Measurements from ENCODE around the gene MROH7. TPM values are rescaled to one million over a fixed set of nuclear protein-coding genes. Genes with fewer than 3 reads are reported as not detected.

MROH7 gene
- total RNA-seq, 1 experiment from 2014 or later, result 0.13 TPM

GRCh38 chr1:54736685-54737084 lies 95.1 kb downstream of the MROH7 start (continued):
- TF ChIP-seq RORB (CRISPR knock-in tag; IDR thresholded peaks at IDR 0.05), result no peak
- no peak for TF ChIP-seq CREM (CRISPR knock-in tag; IDR thresholded peaks at IDR 0.05)
- no peak for TF ChIP-seq ATF1 (CRISPR knock-in tag; IDR thresholded peaks at IDR 0.05)
- no peak for TF ChIP-seq ZNF121 (CRISPR knock-in tag; IDR thresholded peaks at IDR 0.05)
- TF ChIP-seq ZNF263 (CRISPR knock-in tag; IDR thresholded peaks at IDR 0.05; ENCODE audit: low read depth), result no peak

DNA sequence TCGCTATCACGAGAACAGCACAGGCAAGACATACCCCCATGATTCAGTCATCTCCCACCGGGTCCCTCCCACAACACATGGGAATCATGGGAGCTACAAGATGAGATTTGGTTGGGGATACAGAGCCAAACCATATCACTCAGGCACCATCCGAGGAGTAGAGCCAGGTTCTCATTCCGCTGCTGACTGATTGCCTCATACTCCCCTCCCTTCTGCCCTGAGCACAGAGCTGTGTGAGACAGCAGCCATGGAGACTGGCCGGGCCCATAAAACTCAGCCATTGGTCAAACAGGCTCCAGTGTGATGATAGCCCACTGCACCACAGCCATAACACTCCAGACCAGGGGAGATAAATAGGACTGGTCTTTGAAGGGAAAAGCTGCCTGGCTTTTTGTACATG lies 96.7 kb downstream of the MROH7 start:
- H3K27me3 Mint-ChIP-seq (ENCODE audit: low read depth), result no peaks in the 10 kb centered on the region
- TF ChIP-seq AFF4 (CRISPR knock-in tag; IDR thresholded peaks at IDR 0.05; ENCODE audit: borderline replicate concordance) (no peak), ZNF121 (CRISPR knock-in tag; IDR thresholded peaks at IDR 0.05) (no peak), TEAD4 (CRISPR knock-in tag; IDR thresholded peaks at IDR 0.05) (no peak), ATF6 (CRISPR knock-in tag; IDR thresholded peaks at IDR 0.05) (no peak), JUN (CRISPR knock-in tag; IDR thresholded peaks at IDR 0.05) (no peak), ETV6 (CRISPR knock-in tag; IDR thresholded peaks at IDR 0.05) (no peak), ATF1 (CRISPR knock-in tag; IDR thresholded peaks at IDR 0.05) (no peak), SMAD4 (CRISPR knock-in tag; IDR thresholded peaks at IDR 0.05) (no peak), FOXJ3 (CRISPR knock-in tag; IDR thresholded peaks at IDR 0.05; ENCODE audit: borderline replicate concordance) (no peak), ZNF416 (CRISPR knock-in tag; IDR thresholded peaks at IDR 0.05) (no peak), EMX1 (CRISPR knock-in tag; IDR thresholded peaks at IDR 0.05) (no peak), TEAD1 (CRISPR knock-in tag; IDR thresholded peaks at IDR 0.05) (no peak), NR2C2 (CRISPR knock-in tag; IDR thresholded peaks at IDR 0.05) (no peak), ARID4B (CRISPR knock-in tag; IDR thresholded peaks at IDR 0.05; ENCODE audit: borderline replicate concordance) (no peak), CREB1 (CRISPR knock-in tag; IDR thresholded peaks at IDR 0.05) (no peak), ZNF425 (CRISPR knock-in tag; conservative IDR thresholded peaks at IDR 0.05) (no peak)
- peaks cover 54% of the 10 kb centered on the region for H3K36me3 Mint-ChIP-seq
- DNase-seq (ENCODE audit: low spot score) (no peak), ATAC-seq (no peak)
- H3K4me3 Mint-ChIP-seq, result no peak overlapping the region
- ChIA-PET CTCF (no interaction called here), POLR2A (no interaction called here)
- no peaks in the 10 kb centered on the region for H3K9me3 Mint-ChIP-seq
- H3K4me1 Mint-ChIP-seq, result no peaks in the 10 kb centered on the region
- no peak overlapping the region for H3K27ac Mint-ChIP-seq

Data from WTC11 (cell line).